GM19397 (cell line): Measurements from ENCODE around the gene ANO7.

Experiments
- ATAC-seq: cut with Tn5 transposase; IDR thresholded peaks from one replicate; pipeline ENCODE4 v1.9.1; 2021; ENCODE audit warnings: mild to moderate bottlenecking, moderate library complexity; ENCODE audit not compliant: unreplicated experiment

Gene ANO7

GRCh38 chr2:241240320-241241004, 52.0 kb downstream of the ANO7 start:
- ATAC-seq: no peak

- no peak for ATAC-seq
Observed at GRCh38 chr2:241241669-241242068, 53.2 kb downstream of the ANO7 start.

GRCh38 chr2:241242306-241242705, 53.8 kb downstream of the ANO7 start:
- ATAC-seq: no peak

GRCh38 chr2:241244368-241244767, 55.9 kb downstream of the ANO7 start:
- ATAC-seq: no peak

GRCh38 chr2:241248289-241248688, 59.8 kb downstream of the ANO7 start:
- ATAC-seq: no peak

GRCh38 chr2:241248897-241249296, 60.4 kb downstream of the ANO7 start:
- no peak for ATAC-seq

- ATAC-seq: no peak
Observed at GRCh38 chr2:241249654-241250053, 61.2 kb downstream of the ANO7 start.

GRCh38 chr2:241252778-241253475, 64.5 kb downstream of the ANO7 start:
- ATAC-seq: no peak

GRCh38 chr2:241254904-241255351, 66.5 kb downstream of the ANO7 start:
- no peak for ATAC-seq

- no peak for ATAC-seq
Observed at GRCh38 chr2:241255542-241256167, 67.2 kb downstream of the ANO7 start.

GRCh38 chr2:241256168-241256545, 67.7 kb downstream of the ANO7 start:
- no peak for ATAC-seq

- no peak for ATAC-seq
Observed at GRCh38 chr2:241257419-241258032, 69.0 kb downstream of the ANO7 start.

GRCh38 chr2:241258505-241259280, 70.2 kb downstream of the ANO7 start:
- no peak for ATAC-seq

GRCh38 chr2:241260911-241261310, 72.4 kb downstream of the ANO7 start:
- ATAC-seq: no peak

GRCh38 chr2:241261628-241262027, 73.2 kb downstream of the ANO7 start:
- ATAC-seq: no peak

GRCh38 chr2:241263061-241263460, 74.6 kb downstream of the ANO7 start:
- no peak for ATAC-seq

GRCh38 chr2:241265506-241265905, 77.0 kb downstream of the ANO7 start:
- no peak for ATAC-seq

- no peak for ATAC-seq
Observed at GRCh38 chr2:241267249-241268067, 79.0 kb downstream of the ANO7 start.

- ATAC-seq: no peak
Observed at GRCh38 chr2:241268306-241268705, 79.8 kb downstream of the ANO7 start.
